ENCODE measurements around the gene CRB1.
"Not testable (repeated sequence)": the region's sequence is repeated elsewhere in the genome, so short reads cannot be mapped to it uniquely, and the experiment has no call there.

CRB1 gene

DNA sequence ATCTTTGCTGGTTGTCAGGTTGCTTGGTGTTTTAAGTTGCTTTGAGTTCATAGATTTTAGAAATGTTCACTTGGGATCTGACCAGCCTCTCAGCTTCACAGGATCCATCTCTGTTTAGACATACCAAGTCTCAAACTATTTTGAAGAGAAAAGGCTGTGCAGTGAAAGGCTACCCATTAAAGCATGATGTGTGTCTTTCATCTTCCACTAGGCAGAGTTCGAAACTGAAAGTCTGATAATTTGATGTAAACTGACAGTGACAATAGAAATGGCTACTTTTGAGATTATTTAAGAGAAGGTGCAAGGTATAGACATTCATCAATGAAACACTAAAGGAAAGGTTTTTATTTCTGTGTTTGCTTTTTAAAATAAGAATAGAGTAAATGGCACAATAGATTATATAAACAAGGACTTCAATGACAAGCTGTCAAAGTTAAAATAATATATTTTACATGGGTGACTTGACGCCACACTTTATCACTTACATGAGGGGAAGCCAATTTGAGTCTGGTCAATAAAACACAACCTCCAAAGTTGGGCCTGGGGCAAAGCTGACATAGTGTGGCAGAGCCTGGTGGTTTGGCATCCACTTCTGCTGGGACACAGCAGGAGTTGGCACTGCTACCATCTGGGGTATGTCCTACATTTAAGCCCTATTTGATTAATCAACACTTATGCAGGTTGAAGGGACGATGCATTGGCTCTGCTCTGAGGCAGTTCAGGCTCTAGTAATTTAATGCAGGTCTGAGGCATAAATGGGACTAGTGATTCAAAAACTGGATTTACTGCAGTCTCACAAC, 197.7 kb downstream of the CRB1 start:
- peak in 2 of 3 experiments; percentile 37 to 71 for DNase-seq

GRCh38 chr1:197466813-197467212, 198.8 kb downstream of the CRB1 start:
- no peak for DNase-seq

DNA sequence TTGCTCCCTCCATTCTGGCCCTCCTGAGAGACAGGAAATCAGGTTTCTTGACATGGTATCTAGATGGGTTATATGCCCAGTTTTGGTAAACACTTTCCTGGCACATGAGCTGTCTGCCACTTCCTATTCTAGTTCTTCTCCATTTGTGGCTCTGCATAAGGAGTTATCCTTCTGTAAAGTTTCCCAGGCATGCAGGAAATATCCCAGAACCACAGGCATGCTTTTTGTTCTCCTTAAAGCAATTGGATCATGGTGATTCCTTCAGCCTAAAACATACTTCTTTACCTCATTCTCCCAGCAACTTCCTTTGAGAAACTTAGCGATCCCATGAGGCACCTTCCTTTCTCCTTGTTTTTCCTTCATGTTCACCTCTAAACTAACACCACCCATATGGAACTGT, 199.8 kb downstream of the CRB1 start:
- no peak for DNase-seq

- no peak for DNase-seq
Measured at GRCh38 chr1:197468543-197469175, 200.6 kb downstream of the CRB1 start.

DNA sequence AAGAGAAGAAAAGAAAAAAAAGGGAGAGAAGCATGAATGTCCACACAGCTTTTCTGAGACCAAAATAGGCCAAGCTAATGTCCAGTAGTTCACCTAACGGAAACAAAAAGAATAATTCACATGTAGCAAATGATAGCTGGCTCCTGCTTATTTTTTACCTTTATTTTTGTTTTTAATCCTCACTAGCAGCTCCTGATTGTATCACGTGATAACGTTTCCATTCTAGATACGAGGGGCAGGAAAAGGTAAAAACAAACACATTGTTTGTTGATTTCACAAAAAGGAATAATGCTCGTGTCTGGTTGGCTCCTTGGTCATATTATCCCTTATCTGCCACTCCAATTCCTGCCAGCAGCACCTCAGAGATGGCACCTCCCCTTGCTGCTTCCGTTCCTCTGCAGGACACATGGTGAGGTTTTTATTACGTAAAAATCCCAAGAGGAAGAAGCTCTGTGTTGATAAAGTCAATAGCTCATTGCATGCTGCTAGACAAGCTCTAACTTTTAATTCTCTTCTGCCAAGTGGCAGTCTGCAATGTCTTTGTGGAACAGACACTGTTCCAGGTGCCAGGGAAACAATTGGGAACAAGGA, 201.7 kb downstream of the CRB1 start:
- no peak for DNase-seq

DNA sequence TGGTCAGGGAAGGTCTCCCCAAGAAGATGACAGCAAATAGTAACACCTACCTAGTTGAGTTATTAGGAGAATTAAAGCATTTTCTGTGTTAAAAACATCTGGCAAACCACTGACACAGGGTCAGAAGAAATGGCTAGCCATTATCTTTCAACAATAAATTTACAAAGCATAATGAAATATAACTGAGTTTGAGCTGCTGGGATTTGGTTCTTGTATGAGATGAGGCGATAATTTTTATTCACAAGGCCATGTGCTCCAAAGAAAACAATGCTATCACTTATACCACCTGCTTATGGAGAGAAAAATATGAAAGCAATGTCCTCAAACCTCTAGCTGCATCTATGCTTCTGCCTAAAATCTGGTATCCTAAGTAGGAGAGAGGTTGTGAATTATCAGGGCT, 202.3 kb downstream of the CRB1 start:
- no peak for DNase-seq

DNA sequence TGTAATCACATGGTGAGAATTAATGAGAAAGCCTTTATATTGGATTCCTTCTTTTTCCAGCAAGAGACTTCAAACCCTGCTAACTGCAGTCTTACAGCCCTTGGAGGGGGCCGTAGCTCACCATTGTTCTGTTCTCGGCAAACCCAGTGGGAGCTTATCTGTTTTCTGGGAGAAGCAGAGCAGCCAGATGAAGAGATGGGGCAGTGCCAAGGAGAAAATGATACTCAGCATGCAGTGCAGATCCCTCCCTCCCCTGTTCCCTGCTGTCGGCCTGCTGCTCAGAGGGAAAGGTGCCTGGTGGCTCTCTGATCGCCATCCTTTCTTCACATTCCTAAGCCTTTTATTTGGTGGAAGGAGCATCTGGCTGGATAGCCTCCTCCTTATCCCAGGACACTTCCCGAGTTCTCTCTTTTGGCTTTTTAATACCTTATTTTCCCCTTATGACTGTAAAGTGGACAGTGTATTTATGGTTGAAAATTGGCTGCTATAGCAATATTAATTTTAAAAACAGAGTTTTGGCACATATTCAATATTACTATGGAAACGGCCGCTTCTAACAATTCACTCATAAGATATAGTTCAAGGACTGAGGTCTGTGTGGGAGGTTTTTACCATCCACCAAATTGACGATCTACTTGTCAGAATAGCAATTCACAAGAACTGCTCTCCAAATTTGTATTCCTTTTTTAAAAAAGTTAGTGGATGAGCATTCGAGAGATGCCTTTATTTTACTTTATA, 203.4 kb downstream of the CRB1 start:
- DNase-seq: no peak

DNA sequence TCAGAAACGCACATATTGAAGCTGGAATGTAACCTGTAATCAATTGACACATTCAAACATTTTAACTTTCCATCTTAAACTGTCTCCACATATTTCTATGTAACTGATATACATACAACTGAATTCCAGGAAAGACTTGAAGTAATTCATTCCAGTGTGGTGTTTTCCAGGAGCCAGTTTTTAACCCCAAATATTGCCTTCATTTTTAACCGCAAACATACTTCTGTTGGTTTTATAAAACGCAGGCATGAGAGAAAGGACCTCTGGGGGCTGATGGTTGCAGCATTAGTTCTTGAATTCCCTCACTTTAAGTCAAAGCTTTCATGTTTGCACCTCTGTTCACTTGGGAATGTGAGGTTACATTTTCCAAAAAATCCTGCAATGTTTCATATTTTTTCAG, 204.1 kb downstream of the CRB1 start:
- DNase-seq: no peak

DNA sequence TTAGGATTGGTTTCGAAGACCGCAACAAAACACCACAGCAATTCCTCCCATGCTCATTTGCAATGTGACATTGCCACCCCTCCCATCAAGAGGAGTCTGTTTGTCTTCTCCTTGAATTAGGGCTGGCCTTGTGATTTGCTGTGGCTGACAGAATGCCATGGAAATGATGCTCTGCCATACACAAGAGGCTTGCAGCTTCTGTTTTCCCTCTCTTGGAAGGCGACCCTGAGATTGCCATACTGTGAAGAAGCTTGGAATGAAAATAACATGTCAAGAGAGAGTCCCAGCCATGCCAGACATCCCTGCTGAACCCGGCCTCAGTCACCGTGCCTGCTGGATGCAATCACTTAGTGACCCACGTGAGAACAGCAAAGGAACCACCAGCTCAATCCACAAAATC, 212.4 kb downstream of the CRB1 start:
- no peak for DNase-seq

GRCh38 chr1:197481101-197481500, 213.0 kb downstream of the CRB1 start:
- DNase-seq: peak in 2 of 3 experiments; percentile 9 to 47

DNA sequence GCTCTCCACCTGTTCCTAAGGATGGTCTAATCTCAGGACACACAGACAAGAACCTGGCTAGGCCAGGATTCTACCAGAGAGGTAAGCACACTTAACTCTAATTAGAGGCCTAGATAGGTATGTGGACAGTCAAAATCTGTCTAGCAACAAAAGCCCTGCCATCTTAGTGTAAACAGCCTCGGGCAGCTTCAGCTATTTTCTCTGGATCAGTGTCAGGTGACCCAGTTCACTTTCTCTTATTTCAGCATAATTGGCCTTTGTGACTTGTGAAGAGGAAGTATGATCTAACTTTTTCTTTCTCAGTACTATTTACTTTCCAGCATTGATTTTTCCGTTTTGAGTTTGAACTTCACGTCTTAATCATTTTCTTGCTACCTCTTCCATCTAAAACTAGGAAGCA, 217.7 kb downstream of the CRB1 start:
- peak in 2 of 3 experiments; percentile 45 to 79 for DNase-seq

- peak in 2 of 3 experiments; percentile 47 to 71 for DNase-seq
Measured at GRCh38 chr1:197486946-197487345, 218.9 kb downstream of the CRB1 start.

DNA sequence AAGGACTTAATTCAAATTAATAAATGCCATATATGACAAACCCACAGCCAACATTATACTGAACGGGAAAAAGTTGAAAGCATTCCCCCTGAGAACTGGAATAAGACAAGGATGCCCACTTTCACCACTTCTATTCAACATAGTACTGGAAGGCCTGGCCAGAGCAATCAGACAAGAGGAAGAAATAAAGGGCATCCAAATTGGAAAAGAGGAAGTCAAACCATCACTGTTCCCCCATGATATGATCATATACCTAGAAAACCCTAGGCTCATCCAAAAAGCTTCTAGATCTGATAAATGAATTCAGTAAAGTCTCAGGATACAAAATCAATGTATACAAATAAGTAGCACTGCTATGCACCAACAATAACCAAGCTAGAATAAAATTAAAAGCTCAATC, 223.5 kb downstream of the CRB1 start:
- not testable (repeated sequence) for DNase-seq

- DNase-seq: no peak
Measured at GRCh38 chr1:197496722-197497121, 228.7 kb downstream of the CRB1 start.

GRCh38 chr1:197510691-197511378, 242.8 kb downstream of the CRB1 start:
- DNase-seq: no peak

GRCh38 chr1:197515421-197515820, 247.4 kb downstream of the CRB1 start:
- DNase-seq: no peak

GRCh38 chr1:197519741-197520334, 251.8 kb downstream of the CRB1 start:
- peak in 1 of 3 experiments; percentile 41 for DNase-seq

DNA sequence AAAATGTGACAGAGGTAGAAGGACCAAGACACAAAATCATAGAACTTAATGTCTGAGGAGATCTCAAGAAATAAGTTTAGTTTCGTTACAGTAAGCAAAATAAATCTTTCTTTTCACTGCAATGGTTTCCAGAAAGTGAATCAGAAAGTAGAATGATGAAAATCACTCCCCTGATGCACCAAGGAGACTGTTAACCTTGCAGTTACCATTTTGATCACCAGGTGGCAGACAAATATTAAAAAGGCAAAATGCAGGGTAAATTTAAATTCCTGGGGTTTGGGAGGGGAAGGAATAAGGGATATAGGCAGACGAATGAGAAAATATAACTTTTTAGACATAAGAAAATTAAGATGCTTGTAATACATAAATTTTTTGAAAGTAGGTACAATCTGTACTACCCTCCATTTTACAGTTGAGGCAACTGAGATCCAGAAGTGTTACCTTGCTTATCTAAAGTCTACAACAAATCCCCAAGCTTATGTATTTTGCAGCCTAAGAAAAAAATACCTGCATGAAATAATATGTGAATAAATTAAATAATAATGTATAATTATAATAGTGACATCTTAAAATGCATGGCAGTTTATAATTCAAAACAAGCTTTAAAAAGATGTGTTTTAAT, 253.2 kb downstream of the CRB1 start:
- peak in 2 of 3 experiments; percentile 25 to 72 for DNase-seq

- DNase-seq: peak in 2 of 3 experiments; percentile 33 to 60
Measured at GRCh38 chr1:197526736-197527371, 258.8 kb downstream of the CRB1 start.
